ENCODE data around the gene RTL5.

Gene RTL5

GRCh38 chrX:72107841-72108595, 23.7 kb downstream of the RTL5 start:
- DNase-seq (ENCODE audit: low spot score) = no peak

- DNase-seq (ENCODE audit: low spot score) = peak; percentile 8
These were observed 24.4 kb downstream of the RTL5 start for GRCh38 chrX:72107320-72107719.

GRCh38 chrX:72105436-72105835, 26.3 kb downstream of the RTL5 start:
- no peak for DNase-seq (ENCODE audit: low spot score)

- no peak for DNase-seq (ENCODE audit: low spot score)
These were observed 29.0 kb downstream of the RTL5 start for GRCh38 chrX:72102760-72103159.

GRCh38 chrX:72102126-72102525, 29.6 kb downstream of the RTL5 start:
- DNase-seq (ENCODE audit: low spot score) = no peak

GRCh38 chrX:72101597-72102037, 30.1 kb downstream of the RTL5 start:
- DNase-seq (ENCODE audit: low spot score) = no peak

GRCh38 chrX:72100824-72101351, 30.8 kb downstream of the RTL5 start:
- no peak for DNase-seq (ENCODE audit: low spot score)

GRCh38 chrX:72100051-72100755, 31.5 kb downstream of the RTL5 start:
- DNase-seq (ENCODE audit: low spot score) = no peak

GRCh38 chrX:72097098-72097497, 34.6 kb downstream of the RTL5 start:
- no peak for DNase-seq (ENCODE audit: low spot score)

GRCh38 chrX:72095370-72095769, 36.3 kb downstream of the RTL5 start:
- DNase-seq (ENCODE audit: low spot score) = no peak

- DNase-seq (ENCODE audit: low spot score) = no peak
These were observed 36.8 kb downstream of the RTL5 start for GRCh38 chrX:72094894-72095293.

- DNase-seq (ENCODE audit: low spot score) = no peak
These were observed 42.5 kb downstream of the RTL5 start for GRCh38 chrX:72089254-72089653.

GRCh38 chrX:72088761-72089160, 43.0 kb downstream of the RTL5 start:
- DNase-seq (ENCODE audit: low spot score) = no peak

GRCh38 chrX:72086995-72087394, 44.7 kb downstream of the RTL5 start:
- DNase-seq (ENCODE audit: low spot score) = no peak

GRCh38 chrX:72084114-72084513, 47.6 kb downstream of the RTL5 start:
- DNase-seq (ENCODE audit: low spot score) = no peak

- DNase-seq (ENCODE audit: low spot score) = no peak
These were observed 48.4 kb downstream of the RTL5 start for GRCh38 chrX:72083291-72083690.

GRCh38 chrX:72081605-72082320, 50.0 kb downstream of the RTL5 start:
- DNase-seq (ENCODE audit: low spot score) = no peak

GRCh38 chrX:72080800-72081199, 50.9 kb downstream of the RTL5 start:
- DNase-seq (ENCODE audit: low spot score) = no peak

- DNase-seq (ENCODE audit: low spot score) = no peak
These were observed 51.6 kb downstream of the RTL5 start for GRCh38 chrX:72080150-72080549.

GRCh38 chrX:72079607-72080006, 52.1 kb downstream of the RTL5 start:
- no peak for DNase-seq (ENCODE audit: low spot score)

GRCh38 chrX:72078411-72078810, 53.3 kb downstream of the RTL5 start:
- no peak for DNase-seq (ENCODE audit: low spot score)
